Adrenal gland (tissue), 12 donors: ENCODE data around the gene MMP17. TPM values are rescaled to one million over a fixed set of nuclear protein-coding genes. Genes with fewer than 3 reads are reported as not detected.

Source experiments
- DNase-seq, 7 donors: peaks; one replicate each; pipeline ENCODE4 v3.0.0-alpha.2; 2019 to 2020
- H3K27ac ChIP-seq, 5 donors: fragments of 200-600 bp; sonication (generic) in 4 of 5; 1 replicate in 3 of 5; 2 replicates in 2 of 5; pipeline versions ENCODE4 v1.5.1 to v1.8.0; 2016 to 2020; ENCODE audit warnings: mild to moderate bottlenecking in 1 of 5
- H3K27me3 ChIP-seq: fragments of 200-600 bp; 2 replicates; pipeline ENCODE4 v1.8.0; 2021
- H3K36me3 ChIP-seq, 2 donors: fragments of 200-600 bp; replicated peaks in 1 of 2; 1 replicate in 1 of 2; 2 replicates in 1 of 2; pipeline versions ENCODE4 v1.5.1 to v1.8.0; 2018 to 2022
- H3K4me1 ChIP-seq, 2 donors: fragments of 200-600 bp; replicated peaks in 1 of 2; 1 replicate in 1 of 2; 2 replicates in 1 of 2; pipeline versions ENCODE4 v1.5.1 to v1.8.0; 2018 to 2021
- H3K4me3 ChIP-seq, 4 donors: fragments of 200-600 bp; sonication (generic) in 3 of 4; one replicate each; pipeline ENCODE4 v1.5.1; 2016 to 2018
- H3K9me3 ChIP-seq, 3 donors: fragments of 200-600 bp; sonication (generic) in 1 of 3; replicated peaks in 1 of 3; 1 replicate in 2 of 3; 2 replicates in 1 of 3; pipeline versions ENCODE4 v1.5.1 to v1.8.0; 2016 to 2021
- CTCF ChIP-seq, 6 experiments: fragments of 450-650 bp in 4 of 6; fragments of 200-600 bp in 2 of 6; sonication (generic) in 1 of 6; IDR thresholded peaks; 1 replicate in 5 of 6; 2 replicates in 1 of 6; pipeline versions ENCODE4 v1.5.1 to v1.8.0; 2016 to 2021; ENCODE audit warnings: antibody characterized with exemption in 6 of 6, mild to moderate bottlenecking in 2 of 6, moderate library complexity in 1 of 6
- POLR2A ChIP-seq, 2 donors: fragments of 450-650 bp; IDR thresholded peaks; one replicate each; pipeline ENCODE4 v1.6.1; 2017; ENCODE audit warnings: antibody characterized with exemption in 2 of 2, mild to moderate bottlenecking in 2 of 2, moderate library complexity in 1 of 2
- WGBS, 4 donors: extraction: QIAGEN DNeasy Blood & Tissue Kit in 2 of 4; methylation state at CpG; one replicate each; pipeline versions ENCODE4 v1.1.5 to v1.1.7; 2013 to 2017; 5-methylcytosine and 5-hydroxymethylcytosine counted together
- intact Hi-C, 2 donors: fragments of 100-400 bp; cut with DNase I; formaldehyde crosslinking; loops; one replicate each; pipeline versions ENCODE4 v1.14.1 to v1.15.0; 2022 to 2023
- polyA plus RNA-seq, 3 donors: library from polyadenylated mRNA; stranded (reverse); fragments of 200-250 nt in 2 of 3; fragments of 350-450 nt in 1 of 3; fragmentation: Illumina TruSeq in 1 of 3; extraction: RNeasy Lipid Tissue Mini Kit (QIAGEN cat#74804) in 1 of 3; gene quantifications; one replicate each; pipeline ENCODE4 v1.2.3, GENCODE V29; 2013 to 2014
- total RNA-seq, 9 donors: library from RNA; depleted of rRNA in 4 of 9; stranded (reverse); fragments of >200 nt in 4 of 9; fragments of 120-200 nt in 1 of 9; fragmentation: NEBNext Ultra II Directional in 1 of 9; extraction: Animal tissue kit (Norgen Biotek cat#: 25700) in 1 of 9; gene quantifications; one replicate each; pipeline versions ENCODE4 v1.1.0 to v1.2.4, GENCODE V29; 2013 to 2023
- donor health status: healthy with polysubstance abuse.
- donor health status: Bipolar disorder and iron deficiency.
- donor health status: DM: yes; HTN: yes; CAD: no.
- donor health status: DM: no; HTN: no; CAD: no.
- donor health status: DM: no; HTN: no; CAD: no.
- donor health status: DM: yes; HTN: yes; CAD: no.

Gene MMP17
- total and polyA plus RNA-seq, 12 donors: 0.32 to 16.5 (median 1.1) TPM; not detected in 1

GRCh38 chr12:131800594-131801135 is 27.5 kb upstream of the MMP17 start:
- no peaks in the 10 kb centered on the region for H3K27me3 ChIP-seq
- intact Hi-C loops: no loop called here
- no peak overlapping the region for H3K27ac ChIP-seq
- no peak for DNase-seq
- no peaks in the 10 kb centered on the region for H3K9me3 ChIP-seq
- H3K36me3 ChIP-seq: peaks cover 0 to 41% of the 10 kb centered on the region in 2 donors
- TF ChIP-seq CTCF (IDR thresholded peaks at IDR 0.05): no peak
- no peak for TF ChIP-seq POLR2A (IDR thresholded peaks at IDR 0.05)
- H3K4me1 ChIP-seq: no peaks in the 10 kb centered on the region
- no peak overlapping the region for H3K4me3 ChIP-seq
- WGBS, 4 donors: 91 to 93% (median 93%) methylated on average over 16 to 20 of the region's 20 CpGs

GRCh38 chr12:131801254-131801866 is 26.8 kb upstream of the MMP17 start:
- Histone ChIP-seq H3K27ac (no peak overlapping the region), H3K9me3 (no peaks in the 10 kb centered on the region), H3K4me1 (no peaks in the 10 kb centered on the region), H3K4me3 (no peak overlapping the region), H3K27me3 (no peaks in the 10 kb centered on the region), H3K36me3 (peaks cover 0 to 41% of the 10 kb centered on the region in 2 donors)
- TF ChIP-seq POLR2A (IDR thresholded peaks at IDR 0.05) (no peak), CTCF (IDR thresholded peaks at IDR 0.05) (no peak)
- 79 to 87% (median 82%) methylated on average over 19 to 31 of the region's 35 CpGs for WGBS, 4 donors
- intact Hi-C loops: no loop called here
- DNase-seq: no peak

- Histone ChIP-seq H3K27ac (no peak overlapping the region), H3K4me1 (no peaks in the 10 kb centered on the region), H3K27me3 (no peaks in the 10 kb centered on the region), H3K9me3 (no peaks in the 10 kb centered on the region), H3K4me3 (no peak overlapping the region), H3K36me3 (peaks cover 0 to 21% of the 10 kb centered on the region in 2 donors)
- 29 to 47% (median 36%) methylated on average over 11 of the region's 11 CpGs for whole genome bisulfite sequencing, 4 donors
- intact Hi-C loops: no loop called here
- TF ChIP-seq CTCF (IDR thresholded peaks at IDR 0.05): no peak
- no peak for TF ChIP-seq POLR2A (IDR thresholded peaks at IDR 0.05)
- DNase-seq: no peak
Measured at GRCh38 chr12:131803961-131804521, 24.2 kb upstream of the MMP17 start.

GRCh38 chr12:131805421-131805820 is 22.8 kb upstream of the MMP17 start:
- H3K36me3 ChIP-seq: peaks cover 0 to 8% of the 10 kb centered on the region in 2 donors
- DNase-seq: no peak

More at GRCh38 chr12:131805421-131805820, 22.8 kb upstream of the MMP17 start:
- intact Hi-C loops: no loop called here
- TF ChIP-seq CTCF (IDR thresholded peaks at IDR 0.05) (no peak), POLR2A (IDR thresholded peaks at IDR 0.05) (no peak)
- no peaks in the 10 kb centered on the region for H3K4me1 ChIP-seq
- H3K9me3 ChIP-seq: no peaks in the 10 kb centered on the region
- 64 to 87% (median 77%) methylated on average over 5 of the region's 5 CpGs for WGBS, 4 donors
- H3K4me3 ChIP-seq: no peak overlapping the region
- no peaks in the 10 kb centered on the region for H3K27me3 ChIP-seq
- H3K27ac ChIP-seq: no peak overlapping the region
